Measurements from ENCODE around the gene NOL9.

The NOL9 gene

DNA sequence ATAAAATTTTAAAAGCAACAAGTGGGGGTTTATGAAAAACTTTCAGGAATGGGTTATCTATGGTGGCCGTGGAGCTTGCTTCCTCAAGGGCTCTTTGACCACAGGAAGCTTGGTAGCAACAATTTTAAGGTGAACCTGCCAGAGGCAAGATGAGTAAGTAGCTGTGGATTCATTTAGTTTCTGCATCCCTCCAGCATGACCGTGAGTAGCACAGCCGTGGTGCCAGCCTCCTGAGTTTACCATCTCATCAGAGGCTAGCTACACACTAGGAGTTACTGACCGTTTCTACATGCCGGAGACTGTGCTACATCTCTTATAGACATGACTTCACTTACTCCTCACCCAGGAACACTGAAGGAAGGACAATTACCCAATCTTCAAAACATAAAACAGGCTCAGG lies 32.8 kb downstream of the NOL9 start:
- no peak overlapping the region for H2AK5ac ChIP-seq (ENCODE audit: low read length)
- no peak overlapping the region for H3K14ac ChIP-seq (ENCODE audit: low read length)
- no CpG with 5 or more reads among the region's 5 CpGs for WGBS (ENCODE audit: extremely low coverage, insufficient coverage, insufficient read length)
- H3K79me1 ChIP-seq (ENCODE audit: low read length): peaks cover 22% of the 10 kb centered on the region
- no peak overlapping the region for H3K18ac ChIP-seq (ENCODE audit: low read length)
- H2BK12ac ChIP-seq (ENCODE audit: low read length): no peak overlapping the region
- H4K12ac ChIP-seq (ENCODE audit: low read depth, low read length): no peak overlapping the region
- no peaks in the 10 kb centered on the region for H3K27me3 ChIP-seq (ENCODE audit: insufficient read depth, low read length)
- no peak overlapping the region for H4K91ac ChIP-seq (ENCODE audit: low read depth, low read length)
- H3K9me3 ChIP-seq (ENCODE audit: insufficient read depth, low read depth, low read length): no peaks in the 10 kb centered on the region
- H3K9ac ChIP-seq (ENCODE audit: low read length): no peak overlapping the region
- peaks cover 14 to 17% of the 10 kb centered on the region in 2 experiments for H3K36me3 ChIP-seq (ENCODE audit: control insufficient read depth in 1 of 2, insufficient read depth in 2 of 2, low read length in 2 of 2)
- no peak overlapping the region for H3K4ac ChIP-seq (ENCODE audit: low read depth, low read length)
- H3K4me3 ChIP-seq (ENCODE audit: low read depth, low read length): no peak overlapping the region
- no peak overlapping the region for H2BK120ac ChIP-seq (ENCODE audit: insufficient read depth, low read length, poor library complexity)
- no peak for DNase-seq
- peak overlapping the region; percentile 55 for H3K27ac ChIP-seq (ENCODE audit: low read depth, low read length)
- no peak overlapping the region for H3K4me2 ChIP-seq (ENCODE audit: low read length)
- H2BK5ac ChIP-seq (ENCODE audit: low read depth, low read length, poor library complexity): no peak overlapping the region
- H3K79me2 ChIP-seq (ENCODE audit: control insufficient read depth, insufficient read depth, low read length, poor library complexity): no peaks in the 10 kb centered on the region
- H3K23ac ChIP-seq (ENCODE audit: low read length): no peak overlapping the region
- no peak overlapping the region for H4K8ac ChIP-seq (ENCODE audit: low read depth, low read length)
- H2AFZ ChIP-seq (ENCODE audit: insufficient read depth, low read length, poor library complexity): no peak overlapping the region
- peaks cover 21 to 28% of the 10 kb centered on the region in 2 experiments for H3K4me1 ChIP-seq (ENCODE audit: control insufficient read depth in 1 of 2, insufficient read depth in 2 of 2, low read length in 2 of 2)

- Histone ChIP-seq H2BK120ac (ENCODE audit: insufficient read depth, low read length, poor library complexity) (peak overlapping the region; percentile 74), H4K8ac (ENCODE audit: low read depth, low read length) (peak overlapping the region; percentile 54), H2AFZ (ENCODE audit: insufficient read depth, low read length, poor library complexity) (no peak overlapping the region), H3K4me2 (ENCODE audit: low read length) (peak overlapping the region; percentile 52), H3K36me3 (ENCODE audit: control insufficient read depth in 1 of 2, insufficient read depth in 2 of 2, low read length in 2 of 2) (peaks cover 4% of the 10 kb centered on the region in 2 experiments), H3K4me3 (ENCODE audit: low read depth, low read length) (no peak overlapping the region), H3K27me3 (ENCODE audit: insufficient read depth, low read length) (no peaks in the 10 kb centered on the region), H3K18ac (ENCODE audit: low read length) (peak overlapping the region; percentile 64), H2BK12ac (ENCODE audit: low read length) (peak overlapping the region; percentile 81), H3K9ac (ENCODE audit: low read length) (no peak overlapping the region), H3K9me3 (ENCODE audit: insufficient read depth, low read depth, low read length) (no peaks in the 10 kb centered on the region), H3K4me1 (ENCODE audit: control insufficient read depth in 1 of 2, insufficient read depth in 2 of 2, low read length in 2 of 2) (peaks cover 27 to 34% of the 10 kb centered on the region in 2 experiments), H3K79me1 (ENCODE audit: low read length) (peaks cover 22% of the 10 kb centered on the region), H3K79me2 (ENCODE audit: control insufficient read depth, insufficient read depth, low read length, poor library complexity) (no peaks in the 10 kb centered on the region), H4K91ac (ENCODE audit: low read depth, low read length) (peak overlapping the region; percentile 63), H2BK5ac (ENCODE audit: low read depth, low read length, poor library complexity) (peak overlapping the region; percentile 86), H3K14ac (ENCODE audit: low read length) (peak overlapping the region; percentile 73), H3K4ac (ENCODE audit: low read depth, low read length) (no peak overlapping the region), H2AK5ac (ENCODE audit: low read length) (peak overlapping the region; percentile 17), H4K12ac (ENCODE audit: low read depth, low read length) (peak overlapping the region; percentile 14), H3K23ac (ENCODE audit: low read length) (no peak overlapping the region), H3K27ac (ENCODE audit: low read depth, low read length) (peak overlapping the region; percentile 93)
- peak; percentile 72 to 84 for DNase-seq
- WGBS (ENCODE audit: extremely low coverage, insufficient coverage, insufficient read length): no CpG with 5 or more reads among the region's 13 CpGs
These were observed 34.2 kb downstream of the NOL9 start for GRCh38 chr1:6519935-6520671.

DNA sequence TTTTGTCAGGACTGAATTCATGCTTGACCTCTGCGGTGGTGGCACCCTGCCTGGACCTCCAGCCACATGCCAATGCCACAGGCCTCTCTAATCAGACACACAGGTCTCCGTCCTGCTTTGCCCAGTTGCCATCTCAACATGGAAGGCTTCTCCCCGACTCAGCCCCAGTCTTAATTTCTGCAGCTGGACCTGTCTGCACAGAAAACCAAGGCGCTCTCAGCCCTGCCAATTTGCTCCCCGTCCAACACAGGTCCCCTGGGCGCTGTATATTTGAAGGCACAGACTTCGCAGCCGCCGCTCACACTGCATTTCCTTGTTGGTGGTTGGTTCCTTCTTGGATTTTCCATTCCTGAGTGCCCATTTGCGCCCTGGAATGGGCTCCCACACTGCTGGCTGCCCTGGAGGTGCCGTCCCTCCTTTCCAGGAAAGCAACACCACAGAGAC lies 34.8 kb downstream of the NOL9 start:
- H3K18ac ChIP-seq (ENCODE audit: low read length): peak overlapping the region; percentile 41
- peak overlapping the region; percentile 14 for H4K12ac ChIP-seq (ENCODE audit: low read depth, low read length)

GRCh38 chr1:6517435-6517851 lies 36.9 kb downstream of the NOL9 start:
- H3K79me1 ChIP-seq (ENCODE audit: low read length): peaks cover 38% of the 10 kb centered on the region
- H3K27ac ChIP-seq (ENCODE audit: low read depth, low read length): peak overlapping the region; percentile 89
- peak overlapping the region; percentile 41 for H3K18ac ChIP-seq (ENCODE audit: low read length)
- H2BK12ac ChIP-seq (ENCODE audit: low read length): peak overlapping the region; percentile 90
- H4K8ac ChIP-seq (ENCODE audit: low read depth, low read length): no peak overlapping the region
- H3K36me3 ChIP-seq (ENCODE audit: control insufficient read depth in 1 of 2, insufficient read depth in 2 of 2, low read length in 2 of 2): no peaks in the 10 kb centered on the region
- no peak overlapping the region for H2AFZ ChIP-seq (ENCODE audit: insufficient read depth, low read length, poor library complexity)
- peak overlapping the region; percentile 39 for H2AK5ac ChIP-seq (ENCODE audit: low read length)
- no peak overlapping the region for H3K4me3 ChIP-seq (ENCODE audit: low read depth, low read length)
- H3K23ac ChIP-seq (ENCODE audit: low read length): no peak overlapping the region
- peaks cover 43 to 51% of the 10 kb centered on the region in 2 experiments for H3K4me1 ChIP-seq (ENCODE audit: control insufficient read depth in 1 of 2, insufficient read depth in 2 of 2, low read length in 2 of 2)
- peak overlapping the region; percentile 19 for H3K4ac ChIP-seq (ENCODE audit: low read depth, low read length)
- H4K91ac ChIP-seq (ENCODE audit: low read depth, low read length): peak overlapping the region; percentile 90
- H4K12ac ChIP-seq (ENCODE audit: low read depth, low read length): no peak overlapping the region
- peak overlapping the region; percentile 8 for H3K4me2 ChIP-seq (ENCODE audit: low read length)
- H3K27me3 ChIP-seq (ENCODE audit: insufficient read depth, low read length): no peaks in the 10 kb centered on the region
- peak overlapping the region; percentile 86 for H2BK5ac ChIP-seq (ENCODE audit: low read depth, low read length, poor library complexity)
- H3K79me2 ChIP-seq (ENCODE audit: control insufficient read depth, insufficient read depth, low read length, poor library complexity): peaks cover 4% of the 10 kb centered on the region
- WGBS (ENCODE audit: extremely low coverage, insufficient coverage, insufficient read length): no CpG with 5 or more reads among the region's 8 CpGs
- peak overlapping the region; percentile 55 for H3K14ac ChIP-seq (ENCODE audit: low read length)
- DNase-seq: peak; percentile 84 to 85
- H3K9ac ChIP-seq (ENCODE audit: low read length): no peak overlapping the region
- no peaks in the 10 kb centered on the region for H3K9me3 ChIP-seq (ENCODE audit: insufficient read depth, low read depth, low read length)
- peak overlapping the region; percentile 85 for H2BK120ac ChIP-seq (ENCODE audit: insufficient read depth, low read length, poor library complexity)

More for the DNA sequence above, 34.8 kb downstream of the NOL9 start:
- peak overlapping the region; percentile 54 for H4K8ac ChIP-seq (ENCODE audit: low read depth, low read length)
- peaks cover 22% of the 10 kb centered on the region for H3K79me1 ChIP-seq (ENCODE audit: low read length)
- peak overlapping the region; percentile 86 for H2BK5ac ChIP-seq (ENCODE audit: low read depth, low read length, poor library complexity)
- H2BK12ac ChIP-seq (ENCODE audit: low read length): peak overlapping the region; percentile 58
- peak overlapping the region; percentile 74 for H2BK120ac ChIP-seq (ENCODE audit: insufficient read depth, low read length, poor library complexity)
- H3K23ac ChIP-seq (ENCODE audit: low read length): no peak overlapping the region
- H4K91ac ChIP-seq (ENCODE audit: low read depth, low read length): peak overlapping the region; percentile 63
- H3K27ac ChIP-seq (ENCODE audit: low read depth, low read length): peak overlapping the region; percentile 93
- H2AFZ ChIP-seq (ENCODE audit: insufficient read depth, low read length, poor library complexity): no peak overlapping the region
- no peaks in the 10 kb centered on the region for H3K27me3 ChIP-seq (ENCODE audit: insufficient read depth, low read length)
- WGBS (ENCODE audit: extremely low coverage, insufficient coverage, insufficient read length): no CpG with 5 or more reads among the region's 11 CpGs
- no peaks in the 10 kb centered on the region for H3K79me2 ChIP-seq (ENCODE audit: control insufficient read depth, insufficient read depth, low read length, poor library complexity)
- H3K9ac ChIP-seq (ENCODE audit: low read length): no peak overlapping the region
- H3K4me1 ChIP-seq (ENCODE audit: control insufficient read depth in 1 of 2, insufficient read depth in 2 of 2, low read length in 2 of 2): peaks cover 27 to 34% of the 10 kb centered on the region in 2 experiments
- H3K4me2 ChIP-seq (ENCODE audit: low read length): peak overlapping the region; percentile 17
- no peak overlapping the region for H3K4ac ChIP-seq (ENCODE audit: low read depth, low read length)
- no peak for DNase-seq
- H3K36me3 ChIP-seq (ENCODE audit: control insufficient read depth in 1 of 2, insufficient read depth in 2 of 2, low read length in 2 of 2): peaks cover 3 to 4% of the 10 kb centered on the region in 2 experiments
- H3K14ac ChIP-seq (ENCODE audit: low read length): peak overlapping the region; percentile 73
- peak overlapping the region; percentile 17 for H2AK5ac ChIP-seq (ENCODE audit: low read length)
- H3K9me3 ChIP-seq (ENCODE audit: insufficient read depth, low read depth, low read length): no peaks in the 10 kb centered on the region
- H3K4me3 ChIP-seq (ENCODE audit: low read depth, low read length): no peak overlapping the region

Data from trophoblast cell (in vitro differentiated cells and primary cell).